GM23338 (cell line): Measurements from ENCODE around the gene DIAPH3.

ENCODE experiments used
- CREB1 ChIP-seq: fragments of 250-450 bp; sonication (Bioruptor Pico); IDR thresholded peaks from 2 replicates; pipeline ENCODE4 v1.5.0; 2020; ENCODE audit warnings: low read depth, mild to moderate bottlenecking, moderate library complexity
- EZH2 ChIP-seq: fragments of 200-600 bp; sonication (generic); IDR thresholded peaks from one replicate; pipeline ENCODE4 v1.8.0; 2017; ENCODE audit warnings: antibody characterized with exemption, mild to moderate bottlenecking, low read depth; ENCODE audit not compliant: unreplicated experiment
- JUNB ChIP-seq: IDR thresholded peaks from one replicate; pipeline ENCODE4 v1.6.1; 2016; ENCODE audit warnings: antibody characterized with exemption; ENCODE audit not compliant: unreplicated experiment
- STAT1 ChIP-seq: IDR thresholded peaks from one replicate; pipeline ENCODE4 v1.6.1; 2016; ENCODE audit warnings: antibody characterized with exemption; ENCODE audit not compliant: unreplicated experiment
- TF ChIP-seq, protein P1 (sequence below), 2 experiments: fragments of 200-600 bp in 1 of 2; sonication (generic) in 1 of 2; conservative IDR thresholded peaks; 2 replicates each; pipeline versions ENCODE4 v1.5.1 to v1.6.1; 2016 to 2017; ENCODE audit warnings: antibody characterized with exemption in 2 of 2, low read depth in 2 of 2, mild to moderate bottlenecking in 2 of 2, moderate library complexity in 1 of 2

DNA sequence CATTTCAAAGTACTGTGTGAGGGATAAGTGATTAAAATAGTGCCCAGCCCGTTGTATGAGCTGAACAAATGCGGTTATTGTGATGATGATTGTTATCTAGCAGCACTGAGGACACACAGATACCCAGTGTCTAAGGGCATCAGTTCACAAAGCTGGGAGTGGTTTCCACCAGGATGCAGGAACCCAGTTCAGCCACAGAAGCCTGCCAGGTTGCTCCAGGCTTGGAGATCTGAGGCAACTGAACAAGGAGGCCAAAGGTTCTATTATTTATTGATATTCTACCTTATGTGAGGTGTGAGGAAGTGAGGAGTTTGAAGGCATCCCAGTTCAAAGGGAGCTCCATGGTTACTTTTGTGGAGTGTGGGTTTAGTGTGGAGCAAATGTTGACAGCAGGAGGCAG, 13.2 kb downstream of the DIAPH3 start:
- TF ChIP-seq, protein P1, sequence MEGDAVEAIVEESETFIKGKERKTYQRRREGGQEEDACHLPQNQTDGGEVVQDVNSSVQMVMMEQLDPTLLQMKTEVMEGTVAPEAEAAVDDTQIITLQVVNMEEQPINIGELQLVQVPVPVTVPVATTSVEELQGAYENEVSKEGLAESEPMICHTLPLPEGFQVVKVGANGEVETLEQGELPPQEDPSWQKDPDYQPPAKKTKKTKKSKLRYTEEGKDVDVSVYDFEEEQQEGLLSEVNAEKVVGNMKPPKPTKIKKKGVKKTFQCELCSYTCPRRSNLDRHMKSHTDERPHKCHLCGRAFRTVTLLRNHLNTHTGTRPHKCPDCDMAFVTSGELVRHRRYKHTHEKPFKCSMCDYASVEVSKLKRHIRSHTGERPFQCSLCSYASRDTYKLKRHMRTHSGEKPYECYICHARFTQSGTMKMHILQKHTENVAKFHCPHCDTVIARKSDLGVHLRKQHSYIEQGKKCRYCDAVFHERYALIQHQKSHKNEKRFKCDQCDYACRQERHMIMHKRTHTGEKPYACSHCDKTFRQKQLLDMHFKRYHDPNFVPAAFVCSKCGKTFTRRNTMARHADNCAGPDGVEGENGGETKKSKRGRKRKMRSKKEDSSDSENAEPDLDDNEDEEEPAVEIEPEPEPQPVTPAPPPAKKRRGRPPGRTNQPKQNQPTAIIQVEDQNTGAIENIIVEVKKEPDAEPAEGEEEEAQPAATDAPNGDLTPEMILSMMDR (conservative IDR thresholded peaks at IDR 0.05; ENCODE audit: low read depth in 2 of 2): no peak
- TF ChIP-seq JUNB (no peak), STAT1 (no peak), CREB1 (CRISPR knock-in tag) (no peak), EZH2 (no peak)
